Measurements from ENCODE around the gene IMPG1. TPM values are rescaled to one million over a fixed set of nuclear protein-coding genes. Genes with fewer than 3 reads are reported as not detected.
A peak's percentile ranks its signal among the peaks of the same experiment; 100 is the strongest.

Gene IMPG1
- total RNA-seq, 1 donor from 2014 or later, result not detected

DNA sequence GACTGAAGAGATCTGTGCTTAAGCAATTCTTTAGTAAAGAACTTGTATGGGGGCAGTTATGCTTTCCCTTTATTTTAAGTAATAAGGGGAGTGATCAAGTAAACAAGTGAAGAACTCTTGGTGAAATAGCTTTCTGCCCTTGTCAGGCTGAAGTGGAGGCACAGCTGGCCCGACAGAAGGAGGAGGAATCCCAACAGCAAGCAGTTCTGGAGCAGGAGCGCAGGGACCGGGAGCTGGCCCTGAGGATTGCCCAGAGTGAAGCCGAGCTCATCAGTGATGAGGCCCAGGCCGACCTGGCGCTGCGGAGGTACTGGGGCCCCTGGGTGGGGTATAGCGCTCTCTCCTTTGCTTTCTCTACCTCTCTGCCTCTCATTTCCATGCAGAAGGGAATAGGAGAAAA is 180.1 kb downstream of the IMPG1 start:
- H3K4me3 Mint-ChIP-seq (ENCODE audit: unreplicated experiment), result no peak overlapping the region
- TF ChIP-seq, protein P1, sequence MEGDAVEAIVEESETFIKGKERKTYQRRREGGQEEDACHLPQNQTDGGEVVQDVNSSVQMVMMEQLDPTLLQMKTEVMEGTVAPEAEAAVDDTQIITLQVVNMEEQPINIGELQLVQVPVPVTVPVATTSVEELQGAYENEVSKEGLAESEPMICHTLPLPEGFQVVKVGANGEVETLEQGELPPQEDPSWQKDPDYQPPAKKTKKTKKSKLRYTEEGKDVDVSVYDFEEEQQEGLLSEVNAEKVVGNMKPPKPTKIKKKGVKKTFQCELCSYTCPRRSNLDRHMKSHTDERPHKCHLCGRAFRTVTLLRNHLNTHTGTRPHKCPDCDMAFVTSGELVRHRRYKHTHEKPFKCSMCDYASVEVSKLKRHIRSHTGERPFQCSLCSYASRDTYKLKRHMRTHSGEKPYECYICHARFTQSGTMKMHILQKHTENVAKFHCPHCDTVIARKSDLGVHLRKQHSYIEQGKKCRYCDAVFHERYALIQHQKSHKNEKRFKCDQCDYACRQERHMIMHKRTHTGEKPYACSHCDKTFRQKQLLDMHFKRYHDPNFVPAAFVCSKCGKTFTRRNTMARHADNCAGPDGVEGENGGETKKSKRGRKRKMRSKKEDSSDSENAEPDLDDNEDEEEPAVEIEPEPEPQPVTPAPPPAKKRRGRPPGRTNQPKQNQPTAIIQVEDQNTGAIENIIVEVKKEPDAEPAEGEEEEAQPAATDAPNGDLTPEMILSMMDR (IDR thresholded peaks at IDR 0.05; ENCODE audit: unreplicated experiment), result no peak
- no peak for DNase-seq (ENCODE audit: low spot score)
- no peak overlapping the region for H3K27ac Mint-ChIP-seq (ENCODE audit: unreplicated experiment)
- H3K36me3 Mint-ChIP-seq (ENCODE audit: low read depth, unreplicated experiment), result peaks cover 23% of the 10 kb centered on the region
- H3K4me1 Mint-ChIP-seq (ENCODE audit: unreplicated experiment), result no peaks in the 10 kb centered on the region
- H3K27me3 Mint-ChIP-seq (ENCODE audit: unreplicated experiment), result no peaks in the 10 kb centered on the region
- H3K9me3 Mint-ChIP-seq (ENCODE audit: unreplicated experiment), result no peaks in the 10 kb centered on the region

GRCh38 chr6:75884822-75885221 is 187.6 kb downstream of the IMPG1 start:
- H3K9me3 Mint-ChIP-seq (ENCODE audit: unreplicated experiment), result no peaks in the 10 kb centered on the region

GRCh38 chr6:75882734-75883133 is 189.7 kb downstream of the IMPG1 start:
- Mint-ChIP-seq H3K4me1 (ENCODE audit: unreplicated experiment) (no peaks in the 10 kb centered on the region), H3K36me3 (ENCODE audit: low read depth, unreplicated experiment) (peaks cover 29% of the 10 kb centered on the region), H3K9me3 (ENCODE audit: unreplicated experiment) (no peaks in the 10 kb centered on the region), H3K27me3 (ENCODE audit: unreplicated experiment) (no peaks in the 10 kb centered on the region), H3K27ac (ENCODE audit: unreplicated experiment) (no peak overlapping the region), H3K4me3 (ENCODE audit: unreplicated experiment) (no peak overlapping the region)
- no peak for DNase-seq (ENCODE audit: low spot score)
- TF ChIP-seq, protein P1 (IDR thresholded peaks at IDR 0.05; ENCODE audit: unreplicated experiment), result no peak

More at GRCh38 chr6:75884822-75885221, 187.6 kb downstream of the IMPG1 start:
- Mint-ChIP-seq H3K36me3 (ENCODE audit: low read depth, unreplicated experiment) (peaks cover 25% of the 10 kb centered on the region), H3K4me1 (ENCODE audit: unreplicated experiment) (no peaks in the 10 kb centered on the region), H3K27ac (ENCODE audit: unreplicated experiment) (no peak overlapping the region), H3K27me3 (ENCODE audit: unreplicated experiment) (no peaks in the 10 kb centered on the region), H3K4me3 (ENCODE audit: unreplicated experiment) (no peak overlapping the region)
- DNase-seq (ENCODE audit: low spot score), result no peak
- TF ChIP-seq, protein P1 (IDR thresholded peaks at IDR 0.05; ENCODE audit: unreplicated experiment), result no peak

DNA sequence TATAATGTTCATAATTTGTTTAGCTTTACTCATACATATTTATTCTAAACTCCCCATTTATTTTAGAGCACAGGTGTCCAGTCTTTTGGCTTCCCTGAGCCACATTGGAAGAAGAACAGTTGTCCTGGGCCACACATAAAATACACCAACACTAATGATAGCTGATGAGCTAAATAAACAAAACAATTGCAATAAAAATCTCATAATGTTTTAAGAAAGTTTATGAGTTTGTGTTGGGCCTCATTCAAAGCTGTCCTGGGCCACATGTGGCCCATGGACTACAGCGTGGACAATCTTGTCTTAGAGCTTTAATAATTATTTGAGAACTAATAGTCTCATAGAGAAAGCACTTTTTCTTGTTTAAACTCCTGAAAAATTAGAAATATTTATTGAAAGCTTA is 192.2 kb downstream of the IMPG1 start:
- Mint-ChIP-seq H3K27ac (ENCODE audit: unreplicated experiment) (no peak overlapping the region), H3K4me1 (ENCODE audit: unreplicated experiment) (no peaks in the 10 kb centered on the region), H3K4me3 (ENCODE audit: unreplicated experiment) (no peak overlapping the region), H3K27me3 (ENCODE audit: unreplicated experiment) (no peaks in the 10 kb centered on the region), H3K36me3 (ENCODE audit: low read depth, unreplicated experiment) (peaks cover 35% of the 10 kb centered on the region), H3K9me3 (ENCODE audit: unreplicated experiment) (no peaks in the 10 kb centered on the region)
- TF ChIP-seq, protein P1 (IDR thresholded peaks at IDR 0.05; ENCODE audit: unreplicated experiment), result no peak
- DNase-seq (ENCODE audit: low spot score), result no peak

GRCh38 chr6:75876152-75876551 is 196.3 kb downstream of the IMPG1 start:
- Mint-ChIP-seq H3K27ac (ENCODE audit: unreplicated experiment) (peak overlapping the region; percentile 45), H3K4me3 (ENCODE audit: unreplicated experiment) (no peak overlapping the region), H3K27me3 (ENCODE audit: unreplicated experiment) (peaks cover 1% of the 10 kb centered on the region), H3K36me3 (ENCODE audit: low read depth, unreplicated experiment) (peaks cover 33% of the 10 kb centered on the region), H3K4me1 (ENCODE audit: unreplicated experiment) (no peaks in the 10 kb centered on the region), H3K9me3 (ENCODE audit: unreplicated experiment) (no peaks in the 10 kb centered on the region)
- TF ChIP-seq, protein P1 (IDR thresholded peaks at IDR 0.05; ENCODE audit: unreplicated experiment), result no peak
- no peak for DNase-seq (ENCODE audit: low spot score)

All from endothelial cell (in vitro differentiated cells).